PC-3 (cell line): ENCODE results near the gene FBXO11.

Experiments
- EZH2 ChIP-seq: fragments of 300-600 bp; sonication (generic); IDR thresholded peaks from one replicate; pipeline ENCODE4 v1.6.1; 2017; ENCODE audit warnings: antibody characterized with exemption, mild to moderate bottlenecking, low read length; ENCODE audit not compliant: unreplicated experiment
- TF ChIP-seq, protein P1 (sequence below): fragments of 300-600 bp; sonication (generic); conservative IDR thresholded peaks from 2 replicates; pipeline ENCODE4 v1.5.1; 2017; ENCODE audit warnings: antibody characterized with exemption, low read depth, mild to moderate bottlenecking, low read length

DNA sequence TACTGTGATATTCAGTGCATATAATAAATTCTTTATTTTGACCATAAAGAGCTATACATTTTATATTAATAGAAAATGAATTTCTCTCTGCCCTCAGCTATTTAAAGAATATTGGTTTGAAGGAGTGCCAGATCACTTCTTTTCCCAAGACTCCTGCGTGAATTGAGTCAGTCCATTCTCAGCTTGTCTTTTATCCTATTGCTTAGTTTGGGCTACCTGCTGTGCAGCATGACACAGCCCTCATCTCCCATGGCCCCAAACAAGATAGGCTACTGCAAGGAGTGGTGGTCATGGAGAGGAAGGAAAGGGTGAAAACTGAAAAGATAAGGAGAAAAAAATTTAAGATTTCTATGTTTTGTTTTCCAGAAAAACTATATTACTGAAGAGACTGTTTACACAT, 10.1 kb upstream of the FBXO11 start:
- TF ChIP-seq, protein P1, sequence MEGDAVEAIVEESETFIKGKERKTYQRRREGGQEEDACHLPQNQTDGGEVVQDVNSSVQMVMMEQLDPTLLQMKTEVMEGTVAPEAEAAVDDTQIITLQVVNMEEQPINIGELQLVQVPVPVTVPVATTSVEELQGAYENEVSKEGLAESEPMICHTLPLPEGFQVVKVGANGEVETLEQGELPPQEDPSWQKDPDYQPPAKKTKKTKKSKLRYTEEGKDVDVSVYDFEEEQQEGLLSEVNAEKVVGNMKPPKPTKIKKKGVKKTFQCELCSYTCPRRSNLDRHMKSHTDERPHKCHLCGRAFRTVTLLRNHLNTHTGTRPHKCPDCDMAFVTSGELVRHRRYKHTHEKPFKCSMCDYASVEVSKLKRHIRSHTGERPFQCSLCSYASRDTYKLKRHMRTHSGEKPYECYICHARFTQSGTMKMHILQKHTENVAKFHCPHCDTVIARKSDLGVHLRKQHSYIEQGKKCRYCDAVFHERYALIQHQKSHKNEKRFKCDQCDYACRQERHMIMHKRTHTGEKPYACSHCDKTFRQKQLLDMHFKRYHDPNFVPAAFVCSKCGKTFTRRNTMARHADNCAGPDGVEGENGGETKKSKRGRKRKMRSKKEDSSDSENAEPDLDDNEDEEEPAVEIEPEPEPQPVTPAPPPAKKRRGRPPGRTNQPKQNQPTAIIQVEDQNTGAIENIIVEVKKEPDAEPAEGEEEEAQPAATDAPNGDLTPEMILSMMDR = no peak
- TF ChIP-seq EZH2 = no peak
